PC-9 (cell line): ENCODE results near the gene NAT9.

Experiments
- EZH2 ChIP-seq: fragments of 200-600 bp; sonication (generic); IDR thresholded peaks from 2 replicates; pipeline ENCODE4 v1.8.0; 2017; ENCODE audit warnings: antibody characterized with exemption, low read depth
- TF ChIP-seq, protein P1 (sequence below): fragments of 200-600 bp; sonication (generic); conservative IDR thresholded peaks from 2 replicates; pipeline ENCODE4 v1.6.1; 2017; ENCODE audit warnings: mixed run types, antibody characterized with exemption, mild to moderate bottlenecking, moderate library complexity

DNA sequence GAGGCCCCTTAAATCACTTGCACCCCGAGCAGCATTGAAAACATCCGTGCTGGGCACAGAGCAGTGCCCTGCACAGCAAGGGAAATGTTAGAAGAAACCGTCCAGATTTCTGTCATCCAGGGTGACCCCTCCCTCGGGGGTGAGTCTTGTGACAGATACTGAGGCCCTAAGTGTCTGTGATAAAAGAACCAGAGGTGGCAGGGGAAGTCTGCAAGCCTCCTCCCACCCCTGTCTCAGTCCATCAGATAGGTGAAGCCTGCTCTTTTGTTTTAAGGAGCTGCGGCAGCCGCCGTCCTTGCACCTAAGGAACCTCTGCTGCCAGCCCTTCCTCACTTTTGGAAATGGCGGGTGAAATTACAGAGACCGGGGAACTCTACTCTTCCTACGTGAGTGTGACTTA lies 845 bp upstream of the NAT9 start:
- TF ChIP-seq, protein P1, sequence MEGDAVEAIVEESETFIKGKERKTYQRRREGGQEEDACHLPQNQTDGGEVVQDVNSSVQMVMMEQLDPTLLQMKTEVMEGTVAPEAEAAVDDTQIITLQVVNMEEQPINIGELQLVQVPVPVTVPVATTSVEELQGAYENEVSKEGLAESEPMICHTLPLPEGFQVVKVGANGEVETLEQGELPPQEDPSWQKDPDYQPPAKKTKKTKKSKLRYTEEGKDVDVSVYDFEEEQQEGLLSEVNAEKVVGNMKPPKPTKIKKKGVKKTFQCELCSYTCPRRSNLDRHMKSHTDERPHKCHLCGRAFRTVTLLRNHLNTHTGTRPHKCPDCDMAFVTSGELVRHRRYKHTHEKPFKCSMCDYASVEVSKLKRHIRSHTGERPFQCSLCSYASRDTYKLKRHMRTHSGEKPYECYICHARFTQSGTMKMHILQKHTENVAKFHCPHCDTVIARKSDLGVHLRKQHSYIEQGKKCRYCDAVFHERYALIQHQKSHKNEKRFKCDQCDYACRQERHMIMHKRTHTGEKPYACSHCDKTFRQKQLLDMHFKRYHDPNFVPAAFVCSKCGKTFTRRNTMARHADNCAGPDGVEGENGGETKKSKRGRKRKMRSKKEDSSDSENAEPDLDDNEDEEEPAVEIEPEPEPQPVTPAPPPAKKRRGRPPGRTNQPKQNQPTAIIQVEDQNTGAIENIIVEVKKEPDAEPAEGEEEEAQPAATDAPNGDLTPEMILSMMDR = no peak
- no peak for TF ChIP-seq EZH2
